Liver (tissue), 3 donors: ENCODE results near the gene MAD2L1.

Source experiments
- FOXA2 ChIP-seq: IDR thresholded peaks from 2 replicates; pipeline ENCODE4 v1.6.1; 2016; ENCODE audit warnings: antibody characterized with exemption
- JUND ChIP-seq, 2 donors: IDR thresholded peaks; 2 replicates each; pipeline ENCODE4 v1.6.1; 2016; ENCODE audit warnings: antibody characterized with exemption in 2 of 2
- TAF1 ChIP-seq: conservative IDR thresholded peaks from 2 replicates; pipeline ENCODE4 v1.6.1; 2016; ENCODE audit warnings: antibody characterized with exemption, mild to moderate bottlenecking
- TF ChIP-seq, protein P1 (sequence below): fragments of 150-350 bp; IDR thresholded peaks from 2 replicates; pipeline ENCODE4 v1.5.1; 2017; ENCODE audit warnings: improper control_type of control experiment, low read depth, low read length; ENCODE audit not compliant: missing input control
- TF ChIP-seq, protein P2 (sequence below): IDR thresholded peaks from 2 replicates; pipeline ENCODE4 v1.6.1; 2016; ENCODE audit warnings: antibody characterized with exemption, mild to moderate bottlenecking
- TF ChIP-seq, protein P3 (sequence below): IDR thresholded peaks from 2 replicates; pipeline ENCODE4 v1.6.1; 2016; ENCODE audit warnings: antibody characterized with exemption
- donor health status: healthy.
- donor health status: healthy.

DNA sequence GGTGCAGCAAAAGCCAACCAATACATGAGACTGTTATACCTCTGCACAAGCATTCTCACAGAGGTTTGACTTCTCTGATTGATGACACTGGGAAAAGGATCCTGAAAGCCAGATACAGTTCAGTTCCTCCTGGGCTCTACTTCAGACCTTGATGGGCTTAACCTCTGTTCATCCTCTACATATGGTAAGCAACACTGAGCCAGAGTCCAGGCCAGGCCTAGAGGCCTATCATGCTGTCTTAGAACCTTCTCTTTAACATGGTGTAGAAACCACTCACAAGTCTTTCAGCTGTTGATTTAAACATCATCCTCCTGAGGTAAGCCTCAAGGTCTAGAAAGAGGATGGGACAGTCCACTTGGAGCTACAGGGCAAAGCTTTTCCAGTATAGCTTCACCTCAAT, 9.2 kb downstream of the MAD2L1 start:
- TF ChIP-seq, protein P1, sequence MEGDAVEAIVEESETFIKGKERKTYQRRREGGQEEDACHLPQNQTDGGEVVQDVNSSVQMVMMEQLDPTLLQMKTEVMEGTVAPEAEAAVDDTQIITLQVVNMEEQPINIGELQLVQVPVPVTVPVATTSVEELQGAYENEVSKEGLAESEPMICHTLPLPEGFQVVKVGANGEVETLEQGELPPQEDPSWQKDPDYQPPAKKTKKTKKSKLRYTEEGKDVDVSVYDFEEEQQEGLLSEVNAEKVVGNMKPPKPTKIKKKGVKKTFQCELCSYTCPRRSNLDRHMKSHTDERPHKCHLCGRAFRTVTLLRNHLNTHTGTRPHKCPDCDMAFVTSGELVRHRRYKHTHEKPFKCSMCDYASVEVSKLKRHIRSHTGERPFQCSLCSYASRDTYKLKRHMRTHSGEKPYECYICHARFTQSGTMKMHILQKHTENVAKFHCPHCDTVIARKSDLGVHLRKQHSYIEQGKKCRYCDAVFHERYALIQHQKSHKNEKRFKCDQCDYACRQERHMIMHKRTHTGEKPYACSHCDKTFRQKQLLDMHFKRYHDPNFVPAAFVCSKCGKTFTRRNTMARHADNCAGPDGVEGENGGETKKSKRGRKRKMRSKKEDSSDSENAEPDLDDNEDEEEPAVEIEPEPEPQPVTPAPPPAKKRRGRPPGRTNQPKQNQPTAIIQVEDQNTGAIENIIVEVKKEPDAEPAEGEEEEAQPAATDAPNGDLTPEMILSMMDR, result no peak
- TF ChIP-seq, protein P2, sequence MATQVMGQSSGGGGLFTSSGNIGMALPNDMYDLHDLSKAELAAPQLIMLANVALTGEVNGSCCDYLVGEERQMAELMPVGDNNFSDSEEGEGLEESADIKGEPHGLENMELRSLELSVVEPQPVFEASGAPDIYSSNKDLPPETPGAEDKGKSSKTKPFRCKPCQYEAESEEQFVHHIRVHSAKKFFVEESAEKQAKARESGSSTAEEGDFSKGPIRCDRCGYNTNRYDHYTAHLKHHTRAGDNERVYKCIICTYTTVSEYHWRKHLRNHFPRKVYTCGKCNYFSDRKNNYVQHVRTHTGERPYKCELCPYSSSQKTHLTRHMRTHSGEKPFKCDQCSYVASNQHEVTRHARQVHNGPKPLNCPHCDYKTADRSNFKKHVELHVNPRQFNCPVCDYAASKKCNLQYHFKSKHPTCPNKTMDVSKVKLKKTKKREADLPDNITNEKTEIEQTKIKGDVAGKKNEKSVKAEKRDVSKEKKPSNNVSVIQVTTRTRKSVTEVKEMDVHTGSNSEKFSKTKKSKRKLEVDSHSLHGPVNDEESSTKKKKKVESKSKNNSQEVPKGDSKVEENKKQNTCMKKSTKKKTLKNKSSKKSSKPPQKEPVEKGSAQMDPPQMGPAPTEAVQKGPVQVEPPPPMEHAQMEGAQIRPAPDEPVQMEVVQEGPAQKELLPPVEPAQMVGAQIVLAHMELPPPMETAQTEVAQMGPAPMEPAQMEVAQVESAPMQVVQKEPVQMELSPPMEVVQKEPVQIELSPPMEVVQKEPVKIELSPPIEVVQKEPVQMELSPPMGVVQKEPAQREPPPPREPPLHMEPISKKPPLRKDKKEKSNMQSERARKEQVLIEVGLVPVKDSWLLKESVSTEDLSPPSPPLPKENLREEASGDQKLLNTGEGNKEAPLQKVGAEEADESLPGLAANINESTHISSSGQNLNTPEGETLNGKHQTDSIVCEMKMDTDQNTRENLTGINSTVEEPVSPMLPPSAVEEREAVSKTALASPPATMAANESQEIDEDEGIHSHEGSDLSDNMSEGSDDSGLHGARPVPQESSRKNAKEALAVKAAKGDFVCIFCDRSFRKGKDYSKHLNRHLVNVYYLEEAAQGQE, result no peak
- TF ChIP-seq FOXA2 (no peak), JUND (IDR thresholded peaks at IDR 0.05) (no peak), TAF1 (no peak)
- TF ChIP-seq, protein P3, sequence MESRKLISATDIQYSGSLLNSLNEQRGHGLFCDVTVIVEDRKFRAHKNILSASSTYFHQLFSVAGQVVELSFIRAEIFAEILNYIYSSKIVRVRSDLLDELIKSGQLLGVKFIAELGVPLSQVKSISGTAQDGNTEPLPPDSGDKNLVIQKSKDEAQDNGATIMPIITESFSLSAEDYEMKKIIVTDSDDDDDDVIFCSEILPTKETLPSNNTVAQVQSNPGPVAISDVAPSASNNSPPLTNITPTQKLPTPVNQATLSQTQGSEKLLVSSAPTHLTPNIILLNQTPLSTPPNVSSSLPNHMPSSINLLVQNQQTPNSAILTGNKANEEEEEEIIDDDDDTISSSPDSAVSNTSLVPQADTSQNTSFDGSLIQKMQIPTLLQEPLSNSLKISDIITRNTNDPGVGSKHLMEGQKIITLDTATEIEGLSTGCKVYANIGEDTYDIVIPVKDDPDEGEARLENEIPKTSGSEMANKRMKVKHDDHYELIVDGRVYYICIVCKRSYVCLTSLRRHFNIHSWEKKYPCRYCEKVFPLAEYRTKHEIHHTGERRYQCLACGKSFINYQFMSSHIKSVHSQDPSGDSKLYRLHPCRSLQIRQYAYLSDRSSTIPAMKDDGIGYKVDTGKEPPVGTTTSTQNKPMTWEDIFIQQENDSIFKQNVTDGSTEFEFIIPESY, result no peak
